CD8-positive, alpha-beta memory T cell (primary cell): ENCODE data around the gene OR6S1. TPM values are rescaled to one million over a fixed set of nuclear protein-coding genes. Genes with fewer than 3 reads are reported as not detected.
A peak's percentile ranks its signal among the peaks of the same experiment; 100 is the strongest.

Experiments used
- CTCF ChIA-PET: fragments of 350-600 bp; sonication (Branson Sonifier 250); formaldehyde crosslinking; loops from one replicate; lab custom pipeline; 2021; ENCODE audit warnings: antibody characterized with exemption; lab: Charles Lee
- POLR2A ChIA-PET: fragments of 350-600 bp; sonication (Branson Sonifier 250); formaldehyde crosslinking; loops from one replicate; lab custom pipeline; 2021; ENCODE audit warnings: antibody characterized with exemption; lab: Charles Lee
- DNase-seq, 5 donors: peaks; one replicate each; pipeline versions ENCODE4 v3.0.0 to v3.0.0-alpha.2; 2020 to 2022; ENCODE audit warnings: mixed read lengths in 1 of 5
- H3K27ac ChIP-seq: one replicate; pipeline ENCODE4 v1.7.0; 2013; ENCODE audit warnings: low read depth, mild to moderate bottlenecking, low read length, moderate library complexity
- H3K27me3 ChIP-seq: 2 replicates; pipeline ENCODE4 v1.7.0; 2013; ENCODE audit warnings: low read length, mild to moderate bottlenecking; ENCODE audit not compliant: insufficient read depth, poor library complexity, severe bottlenecking
- H3K36me3 ChIP-seq: 2 replicates; pipeline ENCODE4 v1.7.0; 2013; ENCODE audit warnings: mild to moderate bottlenecking, low read length, moderate library complexity; ENCODE audit not compliant: insufficient read depth
- H3K4me1 ChIP-seq: 2 replicates; pipeline ENCODE4 v1.7.0; 2013; ENCODE audit warnings: mild to moderate bottlenecking, low read length, moderate library complexity; ENCODE audit not compliant: insufficient read depth
- H3K4me3 ChIP-seq: 2 replicates; pipeline ENCODE4 v1.7.0; 2013; ENCODE audit warnings: mild to moderate bottlenecking, low read length
- H3K9me3 ChIP-seq: 2 replicates; pipeline ENCODE4 v1.7.0; 2013; ENCODE audit warnings: mild to moderate bottlenecking, low read length
- H3K27ac Mint-ChIP-seq, 8 donors: one replicate each; pipeline ENCODE4 v1.8.0; 2020 to 2021; ENCODE audit warnings: mixed read lengths in 8 of 8, mild to moderate bottlenecking in 6 of 8, inconsistent platforms in 3 of 8, moderate library complexity in 3 of 8
- H3K27me3 Mint-ChIP-seq, 2 donors: one replicate each; pipeline ENCODE4 v1.8.0; 2020 to 2021; ENCODE audit warnings: mixed read lengths in 2 of 2, mild to moderate bottlenecking in 1 of 2, moderate library complexity in 1 of 2
- H3K36me3 Mint-ChIP-seq, 3 donors: one replicate each; pipeline ENCODE4 v1.8.0; 2020 to 2021; ENCODE audit warnings: mixed read lengths in 3 of 3, inconsistent platforms in 1 of 3, mild to moderate bottlenecking in 1 of 3
- H3K4me1 Mint-ChIP-seq, 3 donors: one replicate each; pipeline ENCODE4 v1.8.0; 2020 to 2021; ENCODE audit warnings: mixed read lengths in 3 of 3, inconsistent platforms in 1 of 3, mild to moderate bottlenecking in 1 of 3
- H3K4me3 Mint-ChIP-seq, 7 donors: one replicate each; pipeline ENCODE4 v1.8.0; 2020 to 2021; ENCODE audit warnings: mixed read lengths in 7 of 7, mild to moderate bottlenecking in 6 of 7, moderate library complexity in 4 of 7, inconsistent platforms in 2 of 7
- H3K9me3 Mint-ChIP-seq, 5 donors: one replicate each; pipeline ENCODE4 v1.8.0; 2020 to 2022; ENCODE audit warnings: mixed read lengths in 5 of 5, mild to moderate bottlenecking in 3 of 5, moderate library complexity in 2 of 5, inconsistent platforms in 1 of 5
- polyA plus RNA-seq: library from polyadenylated mRNA; unstranded; fragments of 300-500 nt; fragmentation: Illumina TruSeq; gene quantifications from one replicate; pipeline ENCODE4 v1.2.3, GENCODE V29; 2021
- total RNA-seq, 2 experiments: library from RNA; stranded (reverse); gene quantifications; one replicate each; pipeline ENCODE4 v1.2.3, GENCODE V29; 2021

The OR6S1 gene
- total and polyA plus RNA-seq, 3 experiments from 2014 or later, result not detected

GRCh38 chr14:20591235-20591634 is 50.3 kb downstream of the OR6S1 start, which contains the start of gene RNASE12:
Gene RNASE12 (minus strand): TSS chr14:20591376. CDS start chr14:20590723, 653 bp downstream.
- H3K4me1 Mint-ChIP-seq, result peaks cover 0 to 10% (median 0%) of the 10 kb centered on the region in 3 donors
- POLR2A ChIA-PET, result interaction anchor here (0.5 kb wide), 1 partner anchor 845 kb away, joined by 3 read pairs; no protein-coding TSS in a partner anchor

More at GRCh38 chr14:20591235-20591634, 50.3 kb downstream of the OR6S1 start, which contains the start of gene RNASE12:
- Histone ChIP-seq H3K27ac (no peak within 1 kb of the TSS), H3K4me3 (no peak within 1 kb of the TSS), H3K36me3 (no peaks in the 10 kb centered on the region), H3K27me3 (peaks cover 3% of the 10 kb centered on the region), H3K9me3 (no peaks in the 10 kb centered on the region), H3K4me1 (no peaks in the 10 kb centered on the region)
- CTCF ChIA-PET, result no interaction called here
- H3K9me3 Mint-ChIP-seq, result no peaks in the 10 kb centered on the region
- H3K27ac Mint-ChIP-seq, result peak within 1 kb of the TSS in 2 of 8 donors; percentile 5 to 24
- DNase-seq, result no peak
- H3K36me3 Mint-ChIP-seq, result no peaks in the 10 kb centered on the region
- H3K27me3 Mint-ChIP-seq, result peaks cover 3 to 36% of the 10 kb centered on the region in 2 donors
- H3K4me3 Mint-ChIP-seq, result no peak within 1 kb of the TSS

Other genes with a start within 250 kb of the OR6S1 start
- gene TEP1, start 228.2 kb downstream of the OR6S1 start, total RNA-seq, result 10 to 100 TPM; 31.7 to 33.0 TPM
- gene TEP1, start 228.2 kb downstream of the OR6S1 start, polyA plus RNA-seq, result 9.1 TPM
- gene KLHL33, start 205.5 kb downstream of the OR6S1 start, total RNA-seq, result under 1 TPM; 0.09 TPM
- gene KLHL33, start 205.5 kb downstream of the OR6S1 start, polyA plus RNA-seq, result 0.12 TPM
- 10 to 100 TPM; 58.0 to 58.1 TPM for gene OSGEP, start 186.9 kb downstream of the OR6S1 start, total RNA-seq
- gene OSGEP, start 186.9 kb downstream of the OR6S1 start, polyA plus RNA-seq, result 48.9 TPM
- gene APEX1, start 186.5 kb downstream of the OR6S1 start, total RNA-seq, result 100 to 1,000 TPM; 242 to 248 TPM
- 117 TPM for gene APEX1, start 186.5 kb downstream of the OR6S1 start, polyA plus RNA-seq
- gene PIP4P1, start 180.3 kb downstream of the OR6S1 start, total RNA-seq, result 10 to 100 TPM; 29.5 to 33.5 TPM
- 36.4 TPM for gene PIP4P1, start 180.3 kb downstream of the OR6S1 start, polyA plus RNA-seq
- 100 to 1,000 TPM; 181 to 188 TPM for gene PNP, start 172.3 kb downstream of the OR6S1 start, total RNA-seq
- 84.0 TPM for gene PNP, start 172.3 kb downstream of the OR6S1 start, polyA plus RNA-seq
- under 1 TPM in 1 of 2 experiments, not detected in 1; 0.31 TPM for gene RNASE10, start 136.2 kb downstream of the OR6S1 start, total RNA-seq
- gene RNASE10, start 136.2 kb downstream of the OR6S1 start, polyA plus RNA-seq, result not detected
- gene RNASE9, start 80.6 kb downstream of the OR6S1 start, total RNA-seq, result not detected
- gene RNASE9, start 80.6 kb downstream of the OR6S1 start, polyA plus RNA-seq, result not detected
- gene RNASE11, start 53.7 kb downstream of the OR6S1 start, total RNA-seq, result not detected
- gene RNASE11, start 53.7 kb downstream of the OR6S1 start, polyA plus RNA-seq, result not detected
- not detected for gene RNASE12, start 50.3 kb downstream of the OR6S1 start, total RNA-seq
- not detected for gene RNASE12, start 50.3 kb downstream of the OR6S1 start, polyA plus RNA-seq
- gene RNASE4, start 42.9 kb upstream of the OR6S1 start, total RNA-seq, result under 1 TPM in 1 of 2 experiments, not detected in 1; 0.57 TPM
- gene RNASE4, start 42.9 kb upstream of the OR6S1 start, polyA plus RNA-seq, result 2.3 TPM
- gene ANG, start 47.1 kb upstream of the OR6S1 start, total RNA-seq, result under 1 TPM; 0.39 to 0.58 TPM
- 1.4 TPM for gene ANG, start 47.1 kb upstream of the OR6S1 start, polyA plus RNA-seq
- gene EDDM3A, start 104.2 kb upstream of the OR6S1 start, total RNA-seq, result not detected
- not detected for gene EDDM3A, start 104.2 kb upstream of the OR6S1 start, polyA plus RNA-seq
- gene EDDM3B, start 126.7 kb upstream of the OR6S1 start, total RNA-seq, result not detected
- not detected for gene EDDM3B, start 126.7 kb upstream of the OR6S1 start, polyA plus RNA-seq
- under 1 TPM; 0.74 to 0.95 TPM for gene RNASE6, start 139.6 kb upstream of the OR6S1 start, total RNA-seq
- 9.8 TPM for gene RNASE6, start 139.6 kb upstream of the OR6S1 start, polyA plus RNA-seq
- gene RNASE1, start 161.2 kb upstream of the OR6S1 start, total RNA-seq, result 1 to 10 TPM; 3.5 to 4.3 TPM
- not detected for gene RNASE1, start 161.2 kb upstream of the OR6S1 start, polyA plus RNA-seq
- not detected for gene RNASE3, start 249.7 kb upstream of the OR6S1 start, total RNA-seq
- gene RNASE3, start 249.7 kb upstream of the OR6S1 start, polyA plus RNA-seq, result not detected